D721Med (cell line): Measurements from ENCODE around the gene NSG2.

Experiments
- DNase-seq: peaks from one replicate; pipeline ENCODE4 v3.0.0; 2011; ENCODE audit warnings: low spot score; ENCODE audit not compliant: insufficient read length
- FAIRE-seq: peaks from 2 replicates; lab custom pipeline; 2011; peaks lifted over from hg19 to GRCh38; lab: Jason Lieb, UNC
- TF ChIP-seq, protein P1 (sequence below): IDR thresholded peaks from 2 replicates; pipeline ENCODE4 v1.5.1; 2012; ENCODE audit warnings: mild to moderate bottlenecking, control low read depth; ENCODE audit not compliant: insufficient read depth; ENCODE audit errors: missing control alignments

Gene NSG2

DNA sequence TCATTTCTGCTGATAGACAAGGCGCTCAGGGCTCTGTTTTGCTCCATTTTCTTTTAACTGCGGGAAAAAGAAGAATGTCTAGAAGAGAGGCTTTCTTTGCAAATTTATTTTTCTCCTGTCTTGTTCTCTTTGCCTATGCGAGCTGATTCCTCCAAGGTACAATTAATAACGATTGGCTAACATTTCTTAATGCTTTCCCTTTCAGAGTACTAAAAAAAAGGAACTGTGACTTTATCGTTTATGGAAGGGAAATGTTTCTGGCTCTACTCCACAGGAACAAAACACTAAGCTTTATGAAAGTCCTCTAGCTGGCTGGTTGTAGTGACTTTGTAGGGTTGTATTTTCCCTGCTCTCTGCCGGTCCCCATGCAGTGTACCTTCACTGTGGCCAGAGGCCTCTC, 11.7 kb downstream of the NSG2 start:
- TF ChIP-seq, protein P1, sequence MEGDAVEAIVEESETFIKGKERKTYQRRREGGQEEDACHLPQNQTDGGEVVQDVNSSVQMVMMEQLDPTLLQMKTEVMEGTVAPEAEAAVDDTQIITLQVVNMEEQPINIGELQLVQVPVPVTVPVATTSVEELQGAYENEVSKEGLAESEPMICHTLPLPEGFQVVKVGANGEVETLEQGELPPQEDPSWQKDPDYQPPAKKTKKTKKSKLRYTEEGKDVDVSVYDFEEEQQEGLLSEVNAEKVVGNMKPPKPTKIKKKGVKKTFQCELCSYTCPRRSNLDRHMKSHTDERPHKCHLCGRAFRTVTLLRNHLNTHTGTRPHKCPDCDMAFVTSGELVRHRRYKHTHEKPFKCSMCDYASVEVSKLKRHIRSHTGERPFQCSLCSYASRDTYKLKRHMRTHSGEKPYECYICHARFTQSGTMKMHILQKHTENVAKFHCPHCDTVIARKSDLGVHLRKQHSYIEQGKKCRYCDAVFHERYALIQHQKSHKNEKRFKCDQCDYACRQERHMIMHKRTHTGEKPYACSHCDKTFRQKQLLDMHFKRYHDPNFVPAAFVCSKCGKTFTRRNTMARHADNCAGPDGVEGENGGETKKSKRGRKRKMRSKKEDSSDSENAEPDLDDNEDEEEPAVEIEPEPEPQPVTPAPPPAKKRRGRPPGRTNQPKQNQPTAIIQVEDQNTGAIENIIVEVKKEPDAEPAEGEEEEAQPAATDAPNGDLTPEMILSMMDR = no peak
- no peak for DNase-seq
- no peak for FAIRE-seq

DNA sequence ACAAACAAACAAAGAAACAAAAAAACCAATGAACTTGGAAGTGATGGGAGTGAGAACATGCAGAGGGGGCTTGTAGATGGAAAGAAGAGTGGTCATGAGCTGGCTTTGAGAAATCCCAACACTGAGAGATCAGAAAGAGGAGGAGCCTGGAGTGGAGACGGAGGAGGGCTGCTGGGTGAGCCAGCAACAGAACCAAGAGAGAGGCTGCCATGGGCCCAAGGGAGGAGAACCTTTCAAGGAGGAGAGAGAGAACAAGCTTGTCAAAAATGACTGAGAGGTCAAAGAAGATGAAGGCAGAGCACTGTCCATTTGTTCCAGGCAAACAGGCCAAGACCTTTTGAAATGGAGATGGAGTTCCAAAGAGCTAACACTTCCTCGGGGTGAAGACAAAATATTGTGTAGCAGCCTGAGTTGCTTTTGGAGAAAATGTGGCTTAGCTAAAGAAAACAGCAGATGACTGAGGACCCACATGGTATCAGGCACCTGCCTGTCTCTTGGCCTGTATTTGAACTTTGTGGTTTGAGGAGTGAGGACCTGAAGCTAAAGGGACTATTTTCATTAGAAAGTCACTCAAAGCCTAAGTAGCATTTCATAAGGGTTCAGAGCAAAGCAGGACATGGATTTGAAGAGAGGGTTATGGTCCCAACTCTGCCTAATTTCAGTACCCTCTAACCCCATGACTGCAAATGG, 13.1 kb downstream of the NSG2 start:
- FAIRE-seq = no peak

DNA sequence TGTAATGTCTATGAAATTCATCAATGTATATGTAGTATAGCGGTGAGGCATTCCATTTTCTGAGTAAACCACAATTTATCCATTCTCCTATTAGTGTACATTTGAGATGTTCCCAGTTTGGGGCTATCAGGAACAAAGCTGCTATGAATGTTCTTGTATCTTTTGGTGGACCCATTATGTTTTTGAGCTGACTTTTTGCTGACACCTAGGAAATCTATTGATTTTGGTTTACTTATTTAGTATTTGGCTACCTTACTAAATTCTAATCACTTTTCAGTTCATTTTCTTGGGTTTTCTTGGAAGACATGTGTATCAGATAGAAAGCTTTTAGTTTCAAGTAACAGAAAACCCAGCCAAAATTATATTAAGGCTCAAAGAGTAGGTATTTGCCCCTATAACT, 13.7 kb downstream of the NSG2 start:
- DNase-seq (no peak), FAIRE-seq (no peak)
- TF ChIP-seq, protein P1 = no peak

More for the DNA sequence above, 13.1 kb downstream of the NSG2 start:
- TF ChIP-seq, protein P1 = no peak
- DNase-seq = no peak

DNA sequence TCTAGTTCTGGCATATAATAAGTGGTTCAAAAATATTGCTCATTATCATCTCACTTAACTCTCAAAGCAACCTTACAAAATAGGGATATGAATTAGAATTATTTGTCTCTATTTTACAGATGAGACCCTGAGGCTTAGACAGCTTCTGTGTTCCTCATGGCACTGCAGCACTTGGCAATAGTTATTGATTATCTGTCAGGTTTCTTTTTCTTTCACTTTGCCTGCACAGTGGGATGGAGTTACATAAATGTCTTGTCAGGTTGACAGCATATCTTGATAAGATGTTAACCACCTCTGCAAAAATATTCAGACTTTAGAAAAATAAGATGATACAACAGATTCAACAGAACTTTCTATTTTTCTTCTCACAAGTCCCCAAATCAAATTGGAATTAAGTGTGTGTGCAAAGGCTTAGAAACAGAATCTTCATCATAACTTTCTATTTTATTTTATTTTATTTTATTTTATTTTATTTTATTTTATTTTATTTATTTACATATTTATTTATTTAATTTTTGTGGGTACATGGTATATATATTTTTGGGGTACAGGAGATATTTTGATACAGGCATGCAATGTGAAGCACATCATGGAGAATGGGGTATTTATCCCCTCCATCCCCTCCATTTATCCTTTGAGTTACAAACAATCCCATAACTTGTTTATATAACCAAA, 17.7 kb downstream of the NSG2 start:
- DNase-seq (no peak), FAIRE-seq (no peak)
- TF ChIP-seq, protein P1 = no peak

DNA sequence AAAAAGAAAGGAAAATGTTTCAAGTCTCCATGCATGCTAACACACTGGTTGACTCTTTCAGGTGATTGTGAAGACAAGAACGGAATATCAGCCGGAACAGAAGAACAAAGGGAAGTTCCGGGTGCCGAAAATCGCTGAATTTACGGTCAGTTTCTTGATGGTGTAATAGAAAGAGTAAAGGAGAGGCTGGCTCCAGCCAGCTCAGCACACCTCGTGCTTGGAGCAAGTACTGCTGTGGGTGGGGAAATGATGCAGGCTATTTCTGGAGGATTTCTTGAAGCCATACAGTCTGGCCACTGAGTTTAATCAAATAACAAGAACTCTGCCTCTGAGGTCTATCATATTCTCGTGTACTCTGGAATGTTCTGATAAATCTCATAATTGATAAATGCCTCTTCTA, 18.7 kb downstream of the NSG2 start:
- FAIRE-seq = no peak

DNA sequence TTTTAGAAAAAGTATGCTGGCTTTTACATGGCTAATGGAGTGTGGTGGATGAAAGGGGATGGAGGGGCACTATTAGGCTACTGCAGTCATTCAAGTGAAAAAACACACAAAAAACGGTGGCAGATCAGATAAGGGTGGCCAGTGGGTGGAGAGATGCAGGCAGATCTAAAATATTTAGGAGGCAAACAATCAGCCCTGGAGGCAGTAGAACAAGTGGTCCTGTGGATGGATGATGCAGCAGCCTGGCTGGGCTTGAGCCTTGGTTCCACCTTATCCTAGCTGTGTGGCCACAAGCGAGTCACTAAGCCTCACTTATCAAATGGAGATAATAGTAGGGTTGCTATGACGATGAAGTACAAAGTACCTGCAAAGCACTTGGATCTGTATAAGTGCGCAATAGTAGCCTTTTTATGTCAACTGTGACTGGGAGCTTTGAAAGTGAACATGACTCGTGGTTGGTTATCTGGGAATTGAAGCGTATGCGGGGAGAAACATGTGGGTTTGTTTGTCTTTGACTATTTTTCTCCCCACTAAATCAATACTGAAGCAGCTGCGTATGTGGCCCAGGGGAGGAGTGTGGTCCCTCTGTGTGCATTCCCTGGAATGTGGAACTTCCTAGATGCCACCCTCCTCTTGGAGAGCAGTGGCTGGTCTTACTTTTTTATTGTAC, 20.2 kb downstream of the NSG2 start:
- DNase-seq = no peak
- TF ChIP-seq, protein P1 = no peak
- no peak for FAIRE-seq

More for the DNA sequence above, 18.7 kb downstream of the NSG2 start:
- no peak for DNase-seq
- TF ChIP-seq, protein P1 = no peak
